Hematopoietic multipotent progenitor cell (in vitro differentiated cells): ENCODE measurements around the gene PGAM1. TPM values are rescaled to one million over a fixed set of nuclear protein-coding genes. Genes with fewer than 3 reads are reported as not detected.
"Not testable (repeated sequence)": the region's sequence is repeated elsewhere in the genome, so short reads cannot be mapped to it uniquely, and the experiment has no call there.

ENCODE experiments used
- DNase-seq, 3 donors: peaks; one replicate each; pipeline ENCODE4 v3.0.0-alpha.2; 2011 to 2015; ENCODE audit warnings: low read depth in 2 of 3, low spot score in 2 of 3
- total RNA-seq: library from RNA; depleted of rRNA; stranded (reverse); fragments of >200 nt; gene quantifications from one replicate; pipeline ENCODE4 v1.2.3, GENCODE V29; 2012

Gene PGAM1
- 117 TPM for total RNA-seq

DNA sequence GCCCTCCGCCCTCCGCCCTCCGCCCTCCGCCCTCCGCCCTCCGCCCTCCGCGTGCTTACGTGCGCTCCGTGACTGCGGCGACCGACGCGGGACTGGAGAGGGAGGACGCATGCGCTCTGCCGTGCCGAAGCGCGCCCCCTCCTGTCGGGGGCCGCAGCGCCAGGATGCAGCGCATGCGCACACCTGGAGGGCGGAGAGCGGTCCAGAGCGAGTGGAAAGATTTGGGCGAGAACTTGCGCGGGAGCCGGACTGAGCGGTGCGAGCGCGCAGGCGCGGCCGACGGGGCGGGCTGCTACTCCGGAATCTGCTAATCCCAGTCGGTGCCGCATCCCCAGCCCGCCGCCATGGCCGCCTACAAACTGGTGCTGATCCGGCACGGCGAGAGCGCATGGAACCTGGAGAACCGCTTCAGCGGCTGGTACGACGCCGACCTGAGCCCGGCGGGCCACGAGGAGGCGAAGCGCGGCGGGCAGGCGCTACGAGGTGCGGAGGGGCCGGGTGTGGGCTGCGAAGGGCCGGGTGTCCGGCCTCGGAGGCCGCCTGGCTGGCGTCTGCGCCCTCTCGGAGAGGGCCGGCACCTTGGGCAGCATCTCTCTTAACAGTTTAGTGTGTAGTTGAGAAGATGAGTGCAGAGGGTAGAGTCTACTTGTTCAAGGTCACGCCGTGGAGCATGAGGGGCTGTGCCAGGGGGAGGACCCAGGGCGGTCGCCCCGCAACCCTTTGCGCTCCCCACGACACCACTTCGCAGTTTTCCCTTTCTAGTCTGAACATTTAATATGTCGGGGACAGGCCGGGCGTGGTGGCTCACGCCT is at the start of gene PGAM1:
Gene PGAM1 (plus strand): TSS at position 228 of the 812 bp plus-strand sequence. CDS start 117 bp downstream, at position 345.
- DNase-seq: peak; percentile 94 to 99 (median 95)

- DNase-seq: no peak
Measured at GRCh38 chr10:97376413-97376812, 49.6 kb upstream of the PGAM1 start.

DNA sequence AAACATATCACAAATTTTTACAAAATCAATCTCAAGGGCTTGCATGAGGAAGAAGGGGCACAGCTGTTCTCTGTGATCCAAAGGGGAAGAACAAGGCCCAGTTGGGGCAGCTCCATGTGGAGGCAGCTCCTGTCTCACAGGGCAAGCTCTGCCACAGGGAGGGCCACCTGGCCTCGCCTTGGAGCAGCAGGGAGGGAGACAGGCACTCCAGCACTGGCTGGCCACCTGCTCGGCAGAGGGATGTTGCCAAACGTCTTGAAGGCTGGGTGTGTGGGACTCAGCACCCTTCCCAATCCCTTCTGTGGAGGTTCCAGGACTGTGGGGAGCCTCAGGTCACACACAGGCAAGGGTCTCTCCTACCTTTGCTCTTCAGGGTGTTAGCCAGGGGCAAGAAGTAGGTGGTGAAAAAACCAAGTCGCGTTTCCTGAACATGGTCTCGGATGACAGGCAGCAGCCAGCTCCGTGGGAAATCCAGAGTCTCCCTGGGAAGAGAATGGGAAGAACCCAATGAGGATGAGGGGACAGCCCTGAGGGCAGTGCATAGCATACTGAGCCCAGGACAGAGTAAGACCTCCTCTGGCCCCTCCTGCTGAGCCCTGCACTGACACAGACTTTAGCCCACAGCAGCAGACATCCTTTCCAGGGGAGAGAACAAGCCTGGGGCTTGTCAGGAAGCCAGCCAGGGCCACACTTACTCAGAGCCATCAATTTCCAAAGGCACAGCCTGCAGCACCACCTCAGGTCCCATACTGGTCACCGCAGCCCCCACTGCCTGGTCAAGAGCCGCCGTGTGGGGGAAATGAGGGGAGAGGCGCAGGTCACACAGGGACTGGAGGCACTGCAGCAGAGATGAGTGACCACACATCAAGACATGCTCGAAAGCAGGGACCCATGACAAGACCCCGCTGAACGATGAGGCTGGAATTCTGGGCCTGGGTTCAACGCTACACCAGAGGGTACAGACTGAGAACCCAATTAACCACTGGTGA is 46.8 kb upstream of the PGAM1 start:
- DNase-seq: no peak

DNA sequence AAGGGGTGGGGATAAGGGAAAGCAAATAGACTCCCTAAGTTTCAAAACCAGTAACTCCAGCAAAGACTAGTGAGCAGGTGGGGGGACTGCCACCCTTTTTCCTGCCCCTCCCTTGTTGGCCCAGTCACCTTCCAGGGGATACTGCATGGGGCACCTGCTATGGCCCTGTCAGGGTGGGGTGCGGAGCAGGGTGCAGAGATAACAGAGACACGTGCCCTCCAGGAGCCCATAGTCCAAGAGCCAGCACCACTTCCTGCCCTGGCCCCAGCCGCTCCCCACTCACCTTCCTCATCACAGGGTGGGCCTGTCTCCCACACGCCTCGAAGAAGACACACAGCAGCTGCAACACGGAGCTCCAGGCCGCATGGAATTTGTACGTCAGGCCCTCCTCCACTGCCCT is 45.5 kb upstream of the PGAM1 start:
- DNase-seq: no peak

DNA sequence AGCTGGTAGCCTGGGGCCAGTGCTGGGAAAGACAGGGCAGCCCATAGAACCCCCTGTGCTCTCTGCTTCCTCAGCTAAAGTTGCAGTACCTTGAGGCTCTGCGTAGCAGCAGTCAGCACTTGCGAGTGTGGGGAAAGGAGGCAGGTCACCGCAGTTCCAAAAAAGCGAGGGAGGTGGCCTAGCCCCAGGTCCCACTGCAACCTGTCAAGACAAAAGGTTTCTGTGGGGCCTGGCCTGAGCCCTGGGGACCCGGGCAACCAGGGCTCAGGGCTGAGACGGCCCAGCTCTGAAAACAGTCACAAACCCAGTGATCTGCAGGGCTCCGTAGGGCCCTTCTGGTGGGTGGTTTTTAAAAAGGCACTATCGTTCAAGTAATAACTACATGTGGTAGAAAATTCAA is 44.4 kb upstream of the PGAM1 start:
- DNase-seq: no peak

DNA sequence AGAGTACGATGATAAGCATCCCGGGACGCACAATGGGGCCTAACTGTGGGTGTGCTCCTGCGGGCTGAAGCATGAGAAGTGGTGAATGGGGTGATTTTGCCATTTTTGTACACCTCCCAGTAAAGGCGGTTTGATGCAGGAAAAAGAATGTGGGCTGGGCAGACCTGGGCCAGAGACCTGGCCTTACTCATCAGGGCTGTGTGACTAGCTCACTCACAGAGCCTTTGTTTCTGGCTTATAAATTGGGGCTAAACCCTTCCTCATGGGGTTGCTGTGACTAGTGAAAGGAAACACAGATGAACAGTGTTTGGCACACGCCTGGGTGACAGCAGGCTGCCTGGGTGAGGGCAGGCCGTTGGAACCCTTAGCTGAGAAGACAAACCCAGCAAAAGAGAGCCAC is 42.8 kb upstream of the PGAM1 start:
- no peak for DNase-seq

DNA sequence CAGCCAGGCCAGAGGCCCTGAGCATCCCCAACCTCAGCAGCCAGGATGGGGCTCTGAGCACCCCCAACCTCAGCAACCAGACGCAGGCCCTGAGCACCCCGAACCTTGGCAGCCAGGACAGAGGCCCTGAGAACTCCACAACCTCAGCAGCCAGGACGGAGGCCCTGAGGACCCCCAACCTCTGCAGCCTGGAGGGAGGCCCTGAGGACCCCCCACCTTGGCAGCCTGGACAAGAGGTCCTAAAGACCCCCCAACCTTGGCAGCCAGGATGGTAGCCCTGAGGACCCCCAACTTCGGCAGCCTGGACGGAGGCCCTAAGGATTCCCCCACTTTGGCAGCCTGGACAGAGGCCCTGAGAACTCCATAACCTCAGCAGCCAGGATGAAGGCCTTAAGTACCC is 41.8 kb upstream of the PGAM1 start:
- no peak for DNase-seq

GRCh38 chr10:97384641-97385040 is 41.4 kb upstream of the PGAM1 start:
- no peak for DNase-seq

GRCh38 chr10:97385565-97385964 is 40.4 kb upstream of the PGAM1 start:
- DNase-seq: no peak

DNA sequence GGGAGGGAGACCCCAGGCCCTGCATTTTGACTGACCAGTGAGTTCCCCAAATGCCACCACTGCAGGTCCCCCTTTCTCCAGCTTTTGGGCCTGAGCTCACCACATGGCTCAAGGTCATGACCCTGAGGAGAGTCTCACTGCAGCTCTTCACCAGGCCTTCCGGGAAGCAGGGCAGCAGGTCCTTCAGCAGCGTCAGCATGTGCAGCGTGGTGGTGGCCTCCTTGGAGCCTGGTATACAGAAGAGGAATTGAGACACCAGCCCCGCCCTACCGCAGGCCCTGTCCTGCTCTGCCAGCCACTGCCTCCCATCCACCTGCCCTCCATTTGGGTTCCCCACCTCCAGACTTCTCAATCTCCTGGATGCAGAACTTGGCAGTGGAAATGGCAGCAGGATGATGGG is 37.8 kb upstream of the PGAM1 start:
- DNase-seq: no peak

- no peak for DNase-seq
Measured at GRCh38 chr10:97390091-97390490, 35.9 kb upstream of the PGAM1 start.

- DNase-seq: no peak
Measured at GRCh38 chr10:97393034-97393573, 32.9 kb upstream of the PGAM1 start.

- DNase-seq: no peak
Measured at GRCh38 chr10:97396056-97396455, 29.9 kb upstream of the PGAM1 start.

GRCh38 chr10:97399843-97400545 is 26.0 kb upstream of the PGAM1 start:
- DNase-seq: peak in 1 of 3 donors; percentile 54

DNA sequence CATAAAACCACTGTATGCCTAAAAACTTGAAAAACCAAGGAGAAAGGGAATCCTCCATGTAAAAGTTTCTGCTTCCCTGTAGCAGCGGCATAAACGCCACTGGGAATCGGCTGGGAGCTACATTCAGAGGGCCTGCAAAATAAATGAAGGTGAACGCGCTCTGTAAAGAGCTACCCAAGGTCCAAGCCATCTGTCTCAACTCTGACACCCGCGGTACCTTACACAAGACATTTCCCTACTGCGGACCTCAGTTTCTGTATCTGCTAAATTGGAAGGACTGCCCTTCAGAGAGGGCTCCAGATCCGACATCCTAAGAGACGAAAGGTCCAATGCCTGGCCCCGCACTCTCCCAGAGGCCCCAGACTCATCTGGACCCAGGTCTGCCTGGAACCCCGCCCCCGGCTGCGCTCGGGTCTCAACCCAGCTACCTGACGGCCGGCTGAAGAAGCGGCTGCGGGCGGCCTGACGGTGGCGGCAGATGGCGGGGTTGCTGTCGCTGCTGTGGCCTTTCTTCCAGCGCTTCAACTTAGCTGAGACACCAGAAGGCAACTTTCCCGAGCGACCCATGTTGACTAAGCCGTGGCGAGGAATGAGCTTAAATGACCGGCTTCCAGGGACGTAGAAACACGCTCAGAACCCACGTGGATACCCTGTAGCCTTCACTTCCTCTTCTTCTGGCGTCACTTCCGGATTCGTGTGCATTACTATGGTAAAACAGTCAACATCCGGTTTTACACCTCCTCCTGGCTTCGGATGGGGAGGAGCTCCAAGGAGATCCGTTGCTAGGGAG is 25.1 kb upstream of the PGAM1 start, which contains the start of gene RRP12:
Gene RRP12 (minus strand): TSS at position 676 of the 790 bp plus-strand sequence. CDS start 109 bp downstream, at position 567.
- DNase-seq: peak; percentile 83 to 100 (median 97)

DNA sequence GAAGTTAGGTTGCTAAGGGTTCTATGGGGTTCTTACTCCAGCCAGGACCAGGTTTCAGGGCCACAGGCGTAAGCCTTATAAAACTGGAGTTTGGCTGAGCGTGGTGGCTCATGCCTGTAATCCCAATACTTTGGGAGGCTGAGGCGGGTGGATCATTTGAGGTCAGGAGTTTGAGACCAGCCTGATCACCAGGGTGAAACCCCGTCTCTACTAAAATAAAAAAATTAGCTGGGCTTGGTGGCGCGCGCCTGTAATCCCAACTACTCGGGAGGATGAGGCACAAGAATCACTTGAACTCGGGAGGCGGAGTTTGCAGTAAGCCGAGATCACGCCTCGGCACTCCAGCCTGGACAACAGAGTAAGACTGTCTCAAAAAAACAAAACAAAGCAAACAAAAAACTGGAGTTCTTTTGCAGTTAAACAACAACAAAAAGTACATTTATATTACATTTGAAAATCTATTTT is 24.5 kb upstream of the PGAM1 start:
- DNase-seq: no peak

GRCh38 chr10:97404044-97404443 is 21.9 kb upstream of the PGAM1 start:
- no peak for DNase-seq

DNA sequence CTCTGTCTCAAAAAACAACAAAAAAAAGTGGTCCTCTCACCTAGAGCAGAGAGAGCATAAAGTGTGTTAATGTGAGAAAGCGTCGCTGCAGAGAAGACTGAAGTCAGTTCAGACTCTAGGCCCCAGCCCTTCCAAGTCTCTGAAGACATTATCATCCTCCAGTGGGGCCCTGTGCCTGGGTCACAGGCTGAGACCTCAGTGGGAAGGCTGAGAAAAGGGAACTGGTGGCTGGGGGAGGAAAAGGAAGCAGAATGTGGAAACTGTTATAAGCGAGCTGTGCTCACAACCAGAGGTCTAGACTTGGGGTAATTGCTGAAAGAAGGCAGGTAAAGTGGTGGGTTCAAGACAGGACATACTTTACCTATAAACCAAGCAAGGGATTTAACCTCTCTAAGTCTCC is 19.9 kb upstream of the PGAM1 start:
- peak in 2 of 3 donors; percentile 76 to 90 for DNase-seq

DNA sequence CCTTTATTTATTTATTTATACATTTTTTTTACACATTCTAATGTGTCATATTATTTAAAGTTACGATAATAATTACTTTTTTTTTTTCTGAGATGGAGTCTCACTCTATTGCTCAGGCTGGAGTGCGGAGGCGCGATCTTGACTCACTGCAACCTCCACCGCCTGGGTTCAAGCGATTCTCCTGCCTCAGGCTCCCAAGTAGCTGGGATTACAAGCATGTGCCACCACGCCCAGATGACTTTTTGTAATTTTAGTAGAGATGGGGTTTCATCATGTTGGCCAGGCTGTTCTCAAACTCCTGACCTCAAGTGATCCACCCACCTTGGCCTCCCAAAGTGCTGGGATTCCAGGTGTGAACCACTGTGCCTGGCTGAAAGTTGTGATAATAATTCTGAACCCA is 19.5 kb upstream of the PGAM1 start:
- not testable (repeated sequence) for DNase-seq
